Measurements from ENCODE around the gene GSK3B.

GSK3B gene

GRCh38 chr3:120093911-120094775 lies at the start of gene GSK3B:
Gene GSK3B (minus strand): TSS chr3:120094447. CDS start chr3:120093434, 1,013 bp downstream.
- peak; percentile 50 to 98 (median 87) for DNase-seq (ENCODE audit: low read depth in 2 of 3, low spot score in 2 of 3)

GRCh38 chr3:120143676-120144075 lies 49.4 kb upstream of the GSK3B start:
- DNase-seq (ENCODE audit: low read depth in 2 of 3, low spot score in 2 of 3), result no peak

GRCh38 chr3:120142236-120142635 lies 48.0 kb upstream of the GSK3B start:
- no peak for DNase-seq (ENCODE audit: low read depth in 2 of 3, low spot score in 2 of 3)

GRCh38 chr3:120140098-120140742 lies 46.0 kb upstream of the GSK3B start:
- DNase-seq (ENCODE audit: low read depth in 2 of 3, low spot score in 2 of 3), result no peak

DNA sequence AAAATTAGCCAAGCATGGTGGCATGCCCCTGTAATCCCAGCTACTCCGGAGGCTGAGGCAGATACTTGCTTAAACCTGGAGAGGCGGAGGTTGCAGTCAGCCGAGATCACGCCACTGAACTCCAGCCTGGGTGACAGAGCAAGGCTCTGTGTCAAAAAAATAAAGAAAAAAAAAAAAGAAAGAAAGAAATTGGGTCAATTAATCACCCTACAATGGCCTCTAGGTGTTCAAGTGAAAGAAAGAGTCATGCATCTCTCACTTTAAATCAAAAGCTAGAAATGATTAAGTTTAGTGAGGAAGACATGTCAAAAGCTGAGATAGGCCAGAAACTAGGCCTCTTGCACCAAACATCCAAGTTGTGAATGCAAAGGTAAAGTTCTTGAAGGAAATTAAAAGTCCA lies 44.9 kb upstream of the GSK3B start:
- no peak for DNase-seq (ENCODE audit: low read depth in 2 of 3, low spot score in 2 of 3)

DNA sequence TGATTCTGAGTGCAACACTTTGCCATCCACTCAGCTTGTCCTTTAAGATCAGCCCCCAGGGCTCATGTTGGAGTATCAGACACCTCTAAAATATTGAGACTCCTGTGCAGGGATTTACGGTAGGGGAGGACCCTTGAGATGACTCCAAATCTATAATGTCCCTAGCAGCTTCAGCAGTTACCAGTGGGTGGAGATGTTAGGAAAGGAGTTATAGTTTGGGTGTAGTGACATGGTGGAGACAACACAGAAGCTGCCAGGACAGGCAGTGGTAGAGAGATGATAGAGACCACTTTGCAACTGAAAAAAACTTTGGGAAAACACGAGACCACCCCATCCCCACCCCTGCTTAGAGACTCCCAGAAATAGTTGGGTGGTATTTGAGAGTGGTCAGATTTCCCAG lies 43.3 kb upstream of the GSK3B start:
- DNase-seq (ENCODE audit: low read depth in 2 of 3, low spot score in 2 of 3), result no peak

DNA sequence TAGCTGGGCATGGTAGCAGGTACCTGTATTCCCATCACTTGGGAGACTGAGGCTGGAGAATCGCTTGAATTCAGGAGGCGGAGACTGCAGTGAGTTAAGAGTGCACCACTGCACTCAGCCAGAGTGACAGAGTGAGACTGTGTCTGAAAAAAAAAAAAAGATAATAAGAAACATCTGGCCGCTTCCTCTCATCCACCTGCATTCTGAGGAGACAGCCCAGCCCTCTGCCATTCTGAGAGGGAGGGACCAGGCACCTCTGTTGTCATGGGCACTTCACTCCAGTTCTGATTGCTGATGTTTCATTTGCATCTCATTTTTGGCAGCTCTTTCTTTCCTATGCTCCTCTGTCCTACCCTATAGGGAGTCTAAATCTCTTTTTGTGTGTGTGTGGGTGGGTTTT lies 36.4 kb upstream of the GSK3B start:
- DNase-seq (ENCODE audit: low read depth in 2 of 3, low spot score in 2 of 3), result no peak

GRCh38 chr3:120129718-120130513 lies 35.7 kb upstream of the GSK3B start:
- no peak for DNase-seq (ENCODE audit: low read depth in 2 of 3, low spot score in 2 of 3)

DNA sequence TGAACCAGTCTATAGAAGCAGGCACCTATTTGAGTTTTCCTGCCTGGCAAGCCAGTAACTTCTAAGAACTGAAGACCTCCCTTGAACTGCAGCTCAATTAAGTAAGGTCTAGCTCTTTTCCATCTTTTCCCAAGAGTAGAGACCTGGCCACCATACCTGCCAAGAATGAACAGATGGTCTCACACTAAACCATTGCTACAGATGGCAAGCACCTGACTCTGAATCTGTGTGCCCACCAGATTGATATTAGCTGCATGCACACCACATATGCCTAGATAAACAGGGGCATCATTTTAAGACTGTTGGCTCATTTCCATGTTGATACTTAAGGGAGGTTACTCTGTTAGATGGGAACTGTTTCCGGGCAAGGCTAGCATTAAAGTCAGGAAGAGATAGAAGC lies 34.8 kb upstream of the GSK3B start:
- DNase-seq (ENCODE audit: low read depth in 2 of 3, low spot score in 2 of 3), result no peak

DNA sequence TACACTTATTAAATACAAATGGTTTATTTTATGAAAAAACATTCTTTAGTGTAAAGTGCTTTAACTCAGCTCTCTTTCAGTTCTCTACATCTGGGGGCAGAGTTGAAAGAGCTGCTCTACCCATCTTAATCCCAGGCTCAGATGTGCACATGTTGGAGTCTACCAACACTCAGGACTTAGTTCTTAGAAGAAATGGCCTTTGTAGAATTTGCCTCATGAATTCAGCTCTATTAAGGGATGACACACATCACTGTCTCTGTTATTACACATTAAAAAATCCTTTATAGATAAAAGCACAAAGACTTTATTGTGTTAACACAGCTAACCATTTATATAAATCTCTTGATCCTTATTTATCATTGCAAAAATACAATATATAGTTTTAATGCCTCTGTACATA lies 31.7 kb upstream of the GSK3B start:
- DNase-seq (ENCODE audit: low read depth in 2 of 3, low spot score in 2 of 3), result no peak

DNA sequence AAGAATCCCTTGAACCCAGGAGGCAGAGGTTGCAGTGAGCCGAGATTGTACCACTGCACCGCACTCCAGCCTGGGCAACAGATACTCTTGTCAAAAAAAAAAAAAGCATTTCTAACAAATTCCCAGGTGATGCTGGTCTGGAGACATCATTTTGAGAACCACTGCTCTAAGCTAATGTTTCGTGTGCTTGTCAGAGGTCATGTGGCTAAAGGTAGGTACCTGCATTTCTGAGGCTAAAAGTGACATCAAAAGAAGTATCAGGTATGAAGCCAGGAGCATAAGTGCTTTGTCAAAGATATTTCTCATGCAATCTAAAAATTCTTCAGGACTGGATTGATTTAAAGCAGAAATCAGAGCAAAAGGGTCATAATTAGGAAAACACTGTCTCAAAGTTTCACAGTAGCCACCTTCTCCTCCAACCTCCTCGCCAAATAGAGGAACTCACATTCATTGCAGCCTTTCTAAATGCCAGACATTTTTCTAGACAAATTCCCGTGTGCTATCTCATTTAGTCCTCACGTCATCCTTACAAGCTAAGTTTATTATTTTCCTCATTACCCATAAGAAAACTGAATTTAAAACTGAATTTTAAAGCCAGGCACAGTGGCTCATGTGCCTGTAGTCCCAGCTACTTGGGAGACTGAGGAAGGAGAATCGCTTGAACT lies 25.7 kb upstream of the GSK3B start:
- no peak for DNase-seq (ENCODE audit: low read depth in 2 of 3, low spot score in 2 of 3)

- DNase-seq (ENCODE audit: low read depth in 2 of 3, low spot score in 2 of 3), result no peak
Observed at GRCh38 chr3:120114981-120115380, 20.7 kb upstream of the GSK3B start.

- DNase-seq (ENCODE audit: low read depth in 2 of 3, low spot score in 2 of 3), result no peak
Observed at GRCh38 chr3:120114376-120114775, 20.1 kb upstream of the GSK3B start.

- DNase-seq (ENCODE audit: low read depth in 2 of 3, low spot score in 2 of 3), result no peak
Observed at GRCh38 chr3:120113128-120114116, 19.2 kb upstream of the GSK3B start.

GRCh38 chr3:120111898-120112297 lies 17.7 kb upstream of the GSK3B start:
- DNase-seq (ENCODE audit: low read depth in 2 of 3, low spot score in 2 of 3), result no peak

DNA sequence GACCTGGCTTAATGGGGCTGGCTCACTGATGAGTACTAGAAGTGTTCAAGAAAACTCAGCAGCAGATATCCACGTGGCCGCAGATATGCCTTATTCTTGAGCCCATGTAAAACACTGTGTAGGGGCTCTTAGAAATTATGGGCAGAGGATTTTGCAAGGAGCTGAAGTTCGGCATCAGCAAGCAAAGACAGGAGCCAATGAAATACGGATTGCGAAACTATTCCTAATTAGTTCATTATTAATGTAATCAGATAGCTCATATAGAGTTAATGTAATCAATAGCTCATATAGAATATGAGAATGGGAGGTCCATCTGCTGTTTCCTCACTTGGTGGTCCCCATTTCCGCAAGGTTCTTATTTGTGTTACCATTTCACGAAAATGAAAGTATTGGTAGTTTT lies 9.0 kb upstream of the GSK3B start:
- DNase-seq (ENCODE audit: low read depth in 2 of 3, low spot score in 2 of 3), result no peak

- DNase-seq (ENCODE audit: low read depth in 2 of 3, low spot score in 2 of 3), result no peak
Observed at GRCh38 chr3:120102674-120103073, 8.4 kb upstream of the GSK3B start.

- DNase-seq (ENCODE audit: low read depth in 2 of 3, low spot score in 2 of 3), result no peak
Observed at GRCh38 chr3:120102232-120102631, 8.0 kb upstream of the GSK3B start.

- DNase-seq (ENCODE audit: low read depth in 2 of 3, low spot score in 2 of 3), result no peak
Observed at GRCh38 chr3:120101624-120102023, 7.4 kb upstream of the GSK3B start.

- DNase-seq (ENCODE audit: low read depth in 2 of 3, low spot score in 2 of 3), result no peak
Observed at GRCh38 chr3:120100711-120101110, 6.5 kb upstream of the GSK3B start.

All from activated CD8-positive, alpha-beta memory T cell treated with anti-CD3 and anti-CD28 coated beads for 48 hours (primary cell).